Measurements from ENCODE around the gene SAMD10.
"Not testable (repeated sequence)": the region's sequence is repeated elsewhere in the genome, so short reads cannot be mapped to it uniquely, and the experiment has no call there.

The SAMD10 gene

DNA sequence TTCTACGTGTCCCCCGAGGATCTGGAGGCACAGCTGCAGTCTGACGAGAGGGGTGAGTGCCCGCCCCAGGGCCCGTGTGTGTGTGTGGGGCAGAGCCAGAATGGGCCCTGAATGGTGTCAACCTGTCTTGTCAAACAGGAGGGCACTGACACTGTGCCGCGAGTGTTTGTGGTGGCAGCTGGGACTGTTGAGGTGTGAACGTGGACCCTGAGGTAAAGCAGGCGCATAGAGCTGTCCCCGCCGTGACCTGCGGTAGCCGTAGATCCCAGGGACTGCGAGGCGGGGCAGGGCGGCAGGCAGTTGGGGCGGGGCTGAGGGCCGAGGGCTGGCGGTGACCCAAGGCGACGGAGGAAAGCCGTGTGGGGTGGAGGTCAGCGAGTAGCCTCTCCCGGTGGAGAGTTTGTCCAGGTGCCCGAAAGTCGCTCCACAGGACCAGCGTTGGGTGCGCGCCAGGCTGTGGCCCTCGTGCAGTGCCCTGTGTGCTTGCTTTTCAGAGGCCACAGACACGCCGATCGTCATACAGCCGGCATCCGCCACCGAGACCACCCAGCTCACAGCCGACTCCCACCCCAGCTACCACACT is 48.4 kb downstream of the SAMD10 start:
- Histone ChIP-seq H3K4me3 (ENCODE audit: low read length in 2 of 2) (no peak overlapping the region), H3K4me1 (ENCODE audit: control insufficient read depth in 2 of 2, insufficient read depth in 2 of 2, low read length in 2 of 2) (peaks cover 0 to 4% of the 10 kb centered on the region in 2 donors), H3K9me3 (ENCODE audit: control insufficient read depth in 2 of 2, low read length in 2 of 2) (no peaks in the 10 kb centered on the region), H3K27me3 (ENCODE audit: control insufficient read depth in 2 of 2, insufficient read depth in 2 of 2, low read length in 2 of 2) (no peaks in the 10 kb centered on the region), H3K36me3 (ENCODE audit: control insufficient read depth in 2 of 2, insufficient read depth in 2 of 2, low read length in 2 of 2) (peaks cover 71 to 72% of the 10 kb centered on the region in 2 donors), H3K9ac (ENCODE audit: low read depth in 1 of 2, low read length in 2 of 2) (no peak overlapping the region), H3K27ac (ENCODE audit: low read depth in 2 of 2, low read length in 2 of 2) (no peak overlapping the region)

DNA sequence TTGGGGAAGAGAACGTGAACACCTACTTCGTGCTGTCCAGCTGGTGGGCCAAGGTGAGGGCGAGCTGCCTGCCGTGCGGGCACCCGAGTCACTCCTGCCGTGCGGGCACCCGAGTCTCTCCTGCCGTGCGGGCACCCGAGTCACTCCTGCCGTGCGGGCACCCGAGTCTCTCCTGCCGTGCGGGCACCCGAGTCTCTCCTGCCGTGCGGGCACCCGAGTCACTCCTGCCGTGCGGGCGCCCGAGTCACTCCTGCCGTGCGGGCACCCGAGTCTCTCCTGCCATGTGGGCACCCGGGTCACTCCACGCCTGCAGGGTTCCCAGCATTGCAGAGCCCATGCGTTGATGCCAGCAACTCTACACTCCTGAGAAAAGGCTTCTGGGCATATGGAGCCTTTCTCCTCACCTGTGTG is 50.0 kb downstream of the SAMD10 start:
- not testable (repeated sequence) for H3K4me3 ChIP-seq (ENCODE audit: low read length in 2 of 2); H3K9me3 ChIP-seq (ENCODE audit: control insufficient read depth in 2 of 2, low read length in 2 of 2); H3K27me3 ChIP-seq (ENCODE audit: control insufficient read depth in 2 of 2, insufficient read depth in 2 of 2, low read length in 2 of 2); H3K4me1 ChIP-seq (ENCODE audit: control insufficient read depth in 2 of 2, insufficient read depth in 2 of 2, low read length in 2 of 2); H3K9ac ChIP-seq (ENCODE audit: low read depth in 1 of 2, low read length in 2 of 2); H3K27ac ChIP-seq (ENCODE audit: low read depth in 2 of 2, low read length in 2 of 2)
- peaks cover 60 to 62% of the 10 kb centered on the region in 2 donors for H3K36me3 ChIP-seq (ENCODE audit: control insufficient read depth in 2 of 2, insufficient read depth in 2 of 2, low read length in 2 of 2)

DNA sequence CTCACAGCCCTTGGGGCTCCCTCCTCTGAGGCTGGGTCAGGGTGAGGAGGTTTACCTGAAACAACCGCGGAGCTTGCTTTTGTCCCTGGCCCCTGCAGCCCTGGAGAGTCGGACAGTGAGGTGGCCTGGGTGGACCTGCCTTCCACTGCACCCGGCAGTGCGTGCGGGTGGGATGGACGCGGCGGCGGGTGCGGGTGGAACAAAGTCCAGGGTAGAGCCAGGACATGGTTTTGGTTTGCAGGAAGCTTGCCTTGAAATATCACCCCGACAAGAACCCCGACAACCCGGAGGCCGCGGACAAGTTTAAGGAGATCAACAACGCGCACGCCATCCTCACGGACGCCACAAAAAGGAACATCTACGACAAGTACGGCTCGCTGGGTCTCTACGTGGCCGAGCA is 50.4 kb downstream of the SAMD10 start:
- Histone ChIP-seq H3K9ac (ENCODE audit: low read depth in 1 of 2, low read length in 2 of 2) (no peak overlapping the region), H3K36me3 (ENCODE audit: control insufficient read depth in 2 of 2, insufficient read depth in 2 of 2, low read length in 2 of 2) (peaks cover 60 to 62% of the 10 kb centered on the region in 2 donors)

DNA sequence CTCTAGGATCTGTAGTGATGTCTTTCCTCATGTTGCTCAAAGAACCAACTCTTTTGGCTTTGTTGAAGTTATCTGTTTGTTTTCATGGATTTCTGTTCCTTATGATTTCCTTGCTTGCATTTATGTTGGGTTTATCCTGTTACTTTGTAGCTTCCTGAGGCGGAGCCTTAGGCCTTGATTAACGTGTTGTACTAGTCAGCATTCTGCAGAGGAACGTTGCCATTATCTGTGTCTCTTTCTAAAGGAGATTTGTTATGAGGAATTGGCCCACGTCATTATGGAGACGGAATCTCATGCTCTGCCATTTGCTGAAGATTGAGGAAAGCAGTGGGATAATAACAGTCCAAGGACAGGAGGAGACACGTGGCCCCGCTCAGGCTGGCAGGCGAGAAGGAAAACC is 53.1 kb downstream of the SAMD10 start:
- no peaks in the 10 kb centered on the region for H3K27me3 ChIP-seq (ENCODE audit: control insufficient read depth in 2 of 2, insufficient read depth in 2 of 2, low read length in 2 of 2)
- no peak overlapping the region for H3K4me3 ChIP-seq (ENCODE audit: low read length in 2 of 2)
- peaks cover 39 to 40% of the 10 kb centered on the region in 2 donors for H3K36me3 ChIP-seq (ENCODE audit: control insufficient read depth in 2 of 2, insufficient read depth in 2 of 2, low read length in 2 of 2)
- peaks cover 0 to 4% of the 10 kb centered on the region in 2 donors for H3K4me1 ChIP-seq (ENCODE audit: control insufficient read depth in 2 of 2, insufficient read depth in 2 of 2, low read length in 2 of 2)
- no peak overlapping the region for H3K27ac ChIP-seq (ENCODE audit: low read depth in 2 of 2, low read length in 2 of 2)
- no peak overlapping the region for H3K9ac ChIP-seq (ENCODE audit: low read depth in 1 of 2, low read length in 2 of 2)
- no peaks in the 10 kb centered on the region for H3K9me3 ChIP-seq (ENCODE audit: control insufficient read depth in 2 of 2, low read length in 2 of 2)

More for the DNA sequence above, 50.4 kb downstream of the SAMD10 start:
- Histone ChIP-seq H3K9me3 (ENCODE audit: control insufficient read depth in 2 of 2, low read length in 2 of 2) (no peaks in the 10 kb centered on the region), H3K4me1 (ENCODE audit: control insufficient read depth in 2 of 2, insufficient read depth in 2 of 2, low read length in 2 of 2) (peaks cover 0 to 4% of the 10 kb centered on the region in 2 donors), H3K27ac (ENCODE audit: low read depth in 2 of 2, low read length in 2 of 2) (no peak overlapping the region), H3K4me3 (ENCODE audit: low read length in 2 of 2) (no peak overlapping the region), H3K27me3 (ENCODE audit: control insufficient read depth in 2 of 2, insufficient read depth in 2 of 2, low read length in 2 of 2) (no peaks in the 10 kb centered on the region)

DNA sequence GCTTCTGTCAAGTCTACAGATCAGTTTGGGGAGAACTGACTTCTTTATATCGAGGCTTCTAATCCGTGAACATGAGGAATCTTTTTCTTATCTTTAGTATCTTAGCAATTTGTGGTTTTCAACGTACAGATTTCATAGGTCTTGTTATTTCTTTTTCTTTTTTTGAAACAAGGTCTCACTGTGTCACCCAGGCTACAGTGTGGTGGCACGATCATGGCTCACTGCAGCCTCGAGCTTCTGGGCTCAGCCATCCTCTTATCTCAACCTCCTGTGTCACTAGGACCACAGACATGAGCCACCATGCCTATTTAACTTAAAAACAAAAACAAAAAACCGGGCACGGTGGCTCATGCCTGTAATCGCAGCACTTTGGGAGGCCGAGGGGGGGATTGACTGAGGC is 55.2 kb downstream of the SAMD10 start:
- no peak overlapping the region for H3K4me3 ChIP-seq (ENCODE audit: low read length in 2 of 2)
- H3K36me3 ChIP-seq (ENCODE audit: control insufficient read depth in 2 of 2, insufficient read depth in 2 of 2, low read length in 2 of 2), result peaks cover 25 to 27% of the 10 kb centered on the region in 2 donors
- H3K27ac ChIP-seq (ENCODE audit: low read depth in 2 of 2, low read length in 2 of 2), result no peak overlapping the region
- no peaks in the 10 kb centered on the region for H3K27me3 ChIP-seq (ENCODE audit: control insufficient read depth in 2 of 2, insufficient read depth in 2 of 2, low read length in 2 of 2)
- H3K9me3 ChIP-seq (ENCODE audit: control insufficient read depth in 2 of 2, low read length in 2 of 2), result no peaks in the 10 kb centered on the region
- no peak overlapping the region for H3K9ac ChIP-seq (ENCODE audit: low read depth in 1 of 2, low read length in 2 of 2)
- H3K4me1 ChIP-seq (ENCODE audit: control insufficient read depth in 2 of 2, insufficient read depth in 2 of 2, low read length in 2 of 2), result no peaks in the 10 kb centered on the region

Data from mucosa of rectum (tissue), 2 donors.